A549 (cell line): Measurements from ENCODE around the gene CFAP410. TPM values are rescaled to one million over a fixed set of nuclear protein-coding genes. Genes with fewer than 3 reads are reported as not detected.
"Not testable (repeated sequence)": the region's sequence is repeated elsewhere in the genome, so short reads cannot be mapped to it uniquely, and the experiment has no call there.

Experiments
- ATAC-seq, 2 experiments: fragments of 200-7000 bp in 1 of 2; fragments of >200 bp in 1 of 2; cut with Nextera tagmentation in 1 of 2; cut with Tn5 transposase in 1 of 2; 3 replicates each; pipeline versions ENCODE4 v1.8.0 to v1.9.1; 2018 to 2020; ENCODE audit warnings: mild to moderate bottlenecking in 1 of 2, moderate library complexity in 1 of 2
- CTCF ChIA-PET: fragments of 300-600 bp; sonication (Branson Sonifier 250); formaldehyde crosslinking; extraction: SDS; loops from one replicate; lab custom pipeline; 2021; ENCODE audit warnings: antibody characterized with exemption, inconsistent platforms; lab: Yijun Ruan, JAX
- POLR2A ChIA-PET: fragments of 350-600 bp; formaldehyde crosslinking; extraction: SDS; loops from one replicate; lab custom pipeline; 2021; ENCODE audit warnings: antibody characterized with exemption, inconsistent platforms; lab: Yijun Ruan, JAX
- DNase-seq, 2 experiments: peaks; one replicate each; pipeline versions ENCODE4 v3.0.0 to v3.0.0-alpha.2; 2011 to 2016; ENCODE audit warnings: low read depth in 1 of 2, low spot score in 1 of 2
- FAIRE-seq: peaks from 2 replicates; lab custom pipeline; 2011; peaks lifted over from hg19 to GRCh38; lab: Jason Lieb, UNC
- H3K27ac ChIP-seq, 2 experiments: fragments of >200 bp; sonication (Bioruptor Twin); formaldehyde crosslinking; 3 replicates each; pipeline ENCODE4 v1.5.1; 2016 to 2017
- H3K4me1 ChIP-seq: fragments of >200 bp; sonication (Bioruptor Twin); formaldehyde crosslinking; 3 replicates; pipeline ENCODE4 v1.6.1; 2016
- H3K4me2 ChIP-seq: fragments of >200 bp; sonication (Bioruptor Twin); formaldehyde crosslinking; 3 replicates; pipeline ENCODE4 v1.6.1; 2016
- H3K4me3 ChIP-seq: fragments of >200 bp; sonication (Bioruptor Twin); formaldehyde crosslinking; 3 replicates; pipeline ENCODE4 v1.5.1; 2016
- H3K9me3 ChIP-seq: fragments of >200 bp; sonication (Bioruptor Twin); formaldehyde crosslinking; 3 replicates; pipeline ENCODE4 v1.6.1; 2016
- BHLHE40 ChIP-seq: IDR thresholded peaks from 2 replicates; pipeline ENCODE4 v1.6.1; 2012; ENCODE audit warnings: low read depth, low read length, inconsistent platforms
- CBX2 ChIP-seq: fragments of 200-600 bp; sonication (generic); IDR thresholded peaks from 2 replicates; pipeline ENCODE4 v1.6.1; 2016; ENCODE audit warnings: low read depth, mild to moderate bottlenecking, borderline replicate concordance
- CBX8 ChIP-seq: fragments of 200-600 bp; sonication (generic); IDR thresholded peaks from 2 replicates; pipeline ENCODE4 v1.6.1; 2016
- CEBPB ChIP-seq, 2 experiments: fragments of >200 bp in 1 of 2; sonication (Bioruptor Twin) in 1 of 2; formaldehyde crosslinking in 1 of 2; IDR thresholded peaks; 2 replicates each; pipeline ENCODE4 v1.6.1; 2012 to 2016
- CHD4 ChIP-seq: fragments of 200-600 bp; sonication (generic); IDR thresholded peaks from 2 replicates; pipeline ENCODE4 v1.6.1; 2016; ENCODE audit warnings: antibody characterized with exemption, mild to moderate bottlenecking, borderline replicate concordance
- ESRRA ChIP-seq: fragments of 150-350 bp; IDR thresholded peaks from 2 replicates; pipeline ENCODE4 v1.6.1; 2014; ENCODE audit warnings: mild to moderate bottlenecking, low read length, borderline replicate concordance
- FOSL2 ChIP-seq, 2 experiments: fragments of 450-650 bp in 1 of 2; fragments of >200 bp in 1 of 2; sonication (Bioruptor Twin) in 1 of 2; formaldehyde crosslinking; IDR thresholded peaks; 2 replicates each; pipeline versions ENCODE4 v1.5.0 to v1.6.1; 2016 to 2020; ENCODE audit warnings: mild to moderate bottlenecking in 1 of 2, moderate library complexity in 1 of 2
- HOXB5 ChIP-seq: fragments of 250-450 bp; sonication (Bioruptor Pico); IDR thresholded peaks from 2 replicates; pipeline ENCODE4 v1.5.0; 2020; ENCODE audit warnings: mild to moderate bottlenecking, moderate library complexity
- MAZ ChIP-seq: fragments of 150-350 bp; IDR thresholded peaks from 2 replicates; pipeline ENCODE4 v1.6.1; 2014; ENCODE audit warnings: antibody characterized with exemption, low read depth, low read length, borderline replicate concordance
- MYC ChIP-seq: IDR thresholded peaks from 2 replicates; pipeline ENCODE4 v1.6.1; 2012; ENCODE audit warnings: mild to moderate bottlenecking, inconsistent platforms, low read length, improper control_type of control experiment, borderline replicate concordance
- RAD21 ChIP-seq, 2 experiments: fragments of >200 bp in 1 of 2; sonication (Bioruptor Twin) in 1 of 2; formaldehyde crosslinking in 1 of 2; IDR thresholded peaks in 1 of 2; conservative IDR thresholded peaks in 1 of 2; 2 replicates in 1 of 2; 3 replicates in 1 of 2; pipeline ENCODE4 v1.6.1; 2012 to 2018; ENCODE audit warnings: inconsistent platforms in 1 of 2
- RCOR1 ChIP-seq: fragments of 150-350 bp; IDR thresholded peaks from 2 replicates; pipeline ENCODE4 v1.6.1; 2014; ENCODE audit warnings: antibody characterized with exemption, low read length, low read depth
- RFX5 ChIP-seq: fragments of 450-650 bp; IDR thresholded peaks from 2 replicates; pipeline ENCODE4 v1.7.1; 2014; ENCODE audit warnings: antibody characterized with exemption, mild to moderate bottlenecking, moderate library complexity
- ZC3H11A ChIP-seq: fragments of 450-650 bp; IDR thresholded peaks from 2 replicates; pipeline ENCODE4 v1.6.1; 2014; ENCODE audit warnings: antibody characterized with exemption, mild to moderate bottlenecking
- WGBS: methylation state at CpG from one replicate; pipeline ENCODE4 v1.1.6; 2017; ENCODE audit errors: missing lambda C conversion rate; 5-methylcytosine and 5-hydroxymethylcytosine counted together
- polyA plus RNA-seq, 4 experiments: library from polyadenylated mRNA; depleted of rRNA in 3 of 4; stranded (reverse); fragments of >200 nt; fragmentation: RNase III in 1 of 4; extraction: RNeasy Plus Mini Kit Qiagen cat#74134 plus additional on column Dnase treatment in 1 of 4; gene quantifications; 2 replicates in 3 of 4; 3 replicates in 1 of 4; pipeline ENCODE4 v1.2.3, GENCODE V29; 2011 to 2017
- TF ChIP-seq, protein P1 (sequence below): fragments of 450-650 bp; IDR thresholded peaks from 2 replicates; pipeline ENCODE4 v1.6.1; 2014; ENCODE audit warnings: antibody characterized with exemption
- TF ChIP-seq, protein P2 (sequence below): fragments of 150-350 bp; IDR thresholded peaks from 2 replicates; pipeline ENCODE4 v1.6.1; 2014; ENCODE audit warnings: low read depth, mild to moderate bottlenecking, low read length
- TF ChIP-seq, protein P3 (sequence below): fragments of >200 bp; sonication (Bioruptor Twin); formaldehyde crosslinking; IDR thresholded peaks from 2 replicates; pipeline ENCODE4 v1.6.1; 2016

The CFAP410 gene
- polyA plus RNA-seq, 2 of the 4 experiments (the other 2 are of a cell fraction): 3.2 to 7.1 TPM

DNA sequence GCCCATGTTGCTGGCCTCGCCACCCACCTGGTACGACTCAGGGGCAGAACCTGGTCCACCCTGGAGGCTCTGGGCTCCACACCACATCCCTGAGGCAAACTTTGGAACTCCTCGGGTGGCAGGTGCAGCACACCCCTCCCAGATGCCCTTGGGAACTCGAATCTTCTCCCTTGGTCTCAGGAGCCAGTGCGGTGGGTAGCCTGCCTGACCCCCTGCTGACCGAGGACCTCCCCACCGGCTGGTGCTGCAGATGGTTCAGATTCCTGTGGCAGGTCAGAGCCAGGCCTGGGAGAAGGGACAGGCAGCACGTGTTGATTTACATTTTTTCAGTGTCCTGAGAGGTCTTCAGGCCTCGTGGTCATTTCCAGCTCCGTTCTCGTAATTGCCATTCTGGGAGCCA is 6.3 kb upstream of the CFAP410 start (continued):
- TF ChIP-seq CHD4: no peak
- TF ChIP-seq, protein P1, sequence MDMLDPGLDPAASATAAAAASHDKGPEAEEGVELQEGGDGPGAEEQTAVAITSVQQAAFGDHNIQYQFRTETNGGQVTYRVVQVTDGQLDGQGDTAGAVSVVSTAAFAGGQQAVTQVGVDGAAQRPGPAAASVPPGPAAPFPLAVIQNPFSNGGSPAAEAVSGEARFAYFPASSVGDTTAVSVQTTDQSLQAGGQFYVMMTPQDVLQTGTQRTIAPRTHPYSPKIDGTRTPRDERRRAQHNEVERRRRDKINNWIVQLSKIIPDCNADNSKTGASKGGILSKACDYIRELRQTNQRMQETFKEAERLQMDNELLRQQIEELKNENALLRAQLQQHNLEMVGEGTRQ: no peak

DNA sequence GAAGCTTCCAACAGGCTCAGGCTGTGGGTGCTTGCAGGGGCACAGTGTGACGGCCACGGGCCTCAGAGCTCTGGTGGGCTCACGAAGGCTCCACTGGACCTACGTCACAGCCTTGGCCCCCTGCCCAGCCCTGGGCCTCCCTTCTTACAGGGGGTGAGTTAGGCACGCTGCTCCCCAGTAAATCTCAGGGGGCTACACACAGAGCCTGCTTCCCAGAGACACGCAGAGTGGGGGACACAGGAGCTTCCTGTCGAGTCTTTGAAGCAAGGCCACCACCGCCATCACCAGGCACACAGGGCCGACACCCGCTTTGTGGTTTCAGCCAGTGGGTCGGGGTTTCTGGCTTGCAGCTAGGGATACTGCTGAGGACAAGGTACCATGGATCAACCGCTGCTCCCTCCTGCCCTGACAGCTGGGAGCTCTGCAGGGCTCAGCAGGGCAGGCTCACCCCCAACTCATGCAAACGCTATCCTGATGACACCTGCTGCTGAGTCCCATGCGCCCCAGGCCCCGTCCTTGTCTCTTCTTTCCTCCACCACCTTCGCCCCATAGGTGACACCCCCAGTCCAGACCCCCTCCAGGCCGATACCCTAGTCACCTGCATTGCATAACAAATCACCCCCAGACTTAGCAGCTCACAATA is 5.5 kb upstream of the CFAP410 start:
- ChIA-PET POLR2A (no interaction called here), CTCF (interaction anchor here (0.6 kb wide), 1 partner anchor 14 kb away, joined by 3 read pairs; no protein-coding TSS in a partner anchor)
- 74% methylated on average over 11 of the region's 17 CpGs for WGBS
- Histone ChIP-seq H3K4me2 (no peak overlapping the region), H3K9me3 (no peaks in the 10 kb centered on the region), H3K4me1 (peaks cover 9% of the 10 kb centered on the region), H3K27ac (no peak overlapping the region), H3K4me3 (no peak overlapping the region)
- DNase-seq: no peak
- TF ChIP-seq BHLHE40 (no peak), FOSL2 (IDR thresholded peaks at IDR 0.05) (no peak), FOSL2 (CRISPR knock-in tag; IDR thresholded peaks at IDR 0.05) (no peak), MAZ (no peak), ZC3H11A (no peak), RAD21 (conservative IDR thresholded peaks at IDR 0.05 in 1 of 2, IDR thresholded peaks at IDR 0.05 in 1 of 2) (no peak), CBX8 (no peak), CBX2 (no peak), HOXB5 (no peak), CEBPB (IDR thresholded peaks at IDR 0.05) (no peak), RCOR1 (no peak), RFX5 (no peak), MYC (no peak), ESRRA (no peak)
- TF ChIP-seq, protein P2, sequence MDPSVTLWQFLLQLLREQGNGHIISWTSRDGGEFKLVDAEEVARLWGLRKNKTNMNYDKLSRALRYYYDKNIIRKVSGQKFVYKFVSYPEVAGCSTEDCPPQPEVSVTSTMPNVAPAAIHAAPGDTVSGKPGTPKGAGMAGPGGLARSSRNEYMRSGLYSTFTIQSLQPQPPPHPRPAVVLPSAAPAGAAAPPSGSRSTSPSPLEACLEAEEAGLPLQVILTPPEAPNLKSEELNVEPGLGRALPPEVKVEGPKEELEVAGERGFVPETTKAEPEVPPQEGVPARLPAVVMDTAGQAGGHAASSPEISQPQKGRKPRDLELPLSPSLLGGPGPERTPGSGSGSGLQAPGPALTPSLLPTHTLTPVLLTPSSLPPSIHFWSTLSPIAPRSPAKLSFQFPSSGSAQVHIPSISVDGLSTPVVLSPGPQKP: no peak
- TF ChIP-seq, protein P1: no peak
- TF ChIP-seq, protein P3, sequence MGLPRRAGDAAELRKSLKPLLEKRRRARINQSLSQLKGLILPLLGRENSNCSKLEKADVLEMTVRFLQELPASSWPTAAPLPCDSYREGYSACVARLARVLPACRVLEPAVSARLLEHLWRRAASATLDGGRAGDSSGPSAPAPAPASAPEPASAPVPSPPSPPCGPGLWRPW: no peak
- no peak for FAIRE-seq
- no peak for ATAC-seq

DNA sequence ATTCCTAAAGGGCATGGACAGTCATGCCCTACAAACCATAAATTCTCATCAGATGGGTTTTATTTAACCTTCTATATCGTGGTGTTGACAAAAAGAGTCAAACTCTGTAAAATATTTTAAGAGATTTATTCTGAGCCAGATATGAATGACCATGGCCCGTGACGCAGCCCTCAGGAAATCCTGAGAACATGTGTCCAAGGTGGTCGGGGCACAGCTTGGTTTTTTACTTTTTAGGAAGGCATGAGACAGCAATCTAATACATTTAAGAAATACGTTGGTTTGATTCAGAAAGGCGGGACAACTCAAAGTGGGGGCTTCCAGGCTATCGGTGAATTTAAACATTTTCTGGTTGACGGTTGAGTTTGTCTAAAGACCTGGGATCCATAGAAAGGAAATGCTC is 3.8 kb upstream of the CFAP410 start:
- ATAC-seq, FAIRE-seq, H3K4me3 ChIP-seq, H3K4me1 ChIP-seq, DNase-seq, H3K27ac ChIP-seq, CTCF ChIA-PET, H3K4me2 ChIP-seq, H3K9me3 ChIP-seq, POLR2A ChIA-PET: not testable (repeated sequence)
- 69% methylated on average over 8 of the region's 8 CpGs for WGBS

DNA sequence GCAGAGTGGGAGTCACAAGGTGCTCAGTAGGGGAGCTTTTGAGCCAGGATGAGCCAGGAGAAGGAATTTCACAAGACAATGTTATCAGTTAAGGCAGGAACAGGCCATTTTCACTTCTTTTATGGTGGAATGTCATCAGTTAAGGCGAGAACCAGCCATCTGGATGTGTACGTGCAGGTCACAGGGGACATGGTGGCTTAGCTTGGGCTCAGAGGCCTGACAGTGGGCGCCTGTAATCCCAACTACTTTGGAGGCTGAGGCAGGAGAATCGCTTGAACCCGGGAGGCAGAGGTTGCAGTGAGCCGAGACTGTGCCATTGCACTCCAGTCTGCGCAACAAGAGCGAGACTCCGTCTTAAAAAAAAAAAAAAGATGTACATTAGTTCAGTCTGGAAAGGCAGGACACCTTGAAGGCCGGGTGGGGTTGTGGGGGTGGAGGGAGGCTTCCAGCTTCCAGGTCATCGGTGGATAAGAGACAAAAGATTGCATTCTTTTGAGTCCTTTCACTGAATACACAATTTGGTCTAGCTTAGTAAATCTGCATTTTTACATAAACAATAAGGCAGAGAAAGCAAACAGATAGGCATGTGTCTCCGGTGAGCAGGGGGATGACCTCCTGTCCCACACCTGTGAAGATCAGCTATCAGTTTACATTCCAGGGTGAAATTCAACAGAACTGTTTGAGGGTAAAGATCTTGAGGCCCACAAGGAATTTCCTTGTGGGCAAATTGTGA is 2.7 kb upstream of the CFAP410 start:
- CTCF ChIA-PET: interaction anchor here (0.8 kb wide), 1 partner anchor 37 kb away, joined by 3 read pairs; no protein-coding TSS in a partner anchor
- not testable (repeated sequence) for FAIRE-seq

More for the DNA sequence above, 2.7 kb upstream of the CFAP410 start:
- POLR2A ChIA-PET, H3K27ac ChIP-seq, H3K4me1 ChIP-seq, DNase-seq, H3K4me2 ChIP-seq, H3K9me3 ChIP-seq, H3K4me3 ChIP-seq, ATAC-seq: not testable (repeated sequence)
- 86% methylated on average over 12 of the region's 12 CpGs for WGBS
